HCT116 (cell line): ENCODE results near the gene FOXA1. TPM values are rescaled to one million over a fixed set of nuclear protein-coding genes. Genes with fewer than 3 reads are reported as not detected.

Experiments
- ATAC-seq: fragments of 200-7000 bp; cut with Tn5 transposase; 2 replicates; pipeline ENCODE4 v1.9.1; 2020; ENCODE audit warnings: mild to moderate bottlenecking, moderate library complexity
- BruUV-seq: library from RNA; stranded (reverse); fragments of 400-500 nt; replicated peaks from 2 replicates; lab custom pipeline; 2021; lab: Mats Ljungman, UMichigan
- CTCF ChIA-PET: fragments of 300-600 bp; sonication (Branson Sonifier 250); formaldehyde crosslinking; loops from one replicate; lab custom pipeline; 2021; ENCODE audit warnings: antibody characterized with exemption; lab: Charles Lee
- POLR2A ChIA-PET: fragments of 300-600, 350-600 bp; sonication (Branson Sonifier 250); formaldehyde crosslinking; loops from one replicate; lab custom pipeline; 2021; ENCODE audit warnings: antibody characterized with exemption; lab: Charles Lee
- RAD21 ChIA-PET, 2 experiments: fragments of 300-600 bp; sonication (Branson Sonifier 250); formaldehyde crosslinking; loops; one replicate each; lab custom pipeline; 2023; ENCODE audit warnings: low total read pairs in 2 of 2; ENCODE audit not compliant: uncharacterized antibody in 2 of 2, unreplicated experiment in 2 of 2, low non-redundant PET in 1 of 2; lab: Charles Lee
- DNase-seq: peaks from one replicate; pipeline ENCODE4 v3.0.0-alpha.2; 2010; ENCODE audit warnings: low read depth, low spot score
- H2AFZ ChIP-seq: fragments of 200-600 bp; shearing (Covaris generic), sonication (generic); 2 replicates; pipeline ENCODE4 v1.6.1; 2017; ENCODE audit warnings: low read depth, mixed run types, mixed read lengths, antibody characterized with exemption, low read length; ENCODE audit not compliant: poor library complexity, severe bottlenecking
- H3K27ac ChIP-seq: 2 replicates; pipeline ENCODE4 v1.5.1; 2012; ENCODE audit warnings: low read depth, low read length
- H3K27me3 ChIP-seq: fragments of 200-600 bp; sonication (generic); 2 replicates; pipeline ENCODE4 v1.6.1; 2016; ENCODE audit warnings: mixed run types, low read length, mixed read lengths; ENCODE audit not compliant: insufficient read depth
- H3K36me3 ChIP-seq, 2 experiments: fragments of 200-500 bp in 1 of 2; fragments of 200-600 bp in 1 of 2; sonication (Bioruptor generic) in 1 of 2; sonication (generic) in 1 of 2; 2 replicates each; pipeline versions ENCODE4 v1.5.1 to v1.6.1; 2014 to 2016; ENCODE audit warnings: low read length in 2 of 2, inconsistent platforms in 1 of 2, mixed read lengths in 1 of 2, mixed run types in 1 of 2; ENCODE audit not compliant: insufficient read depth in 2 of 2, control insufficient read depth in 1 of 2
- H3K4me1 ChIP-seq, 2 experiments: fragments of 200-600 bp in 1 of 2; sonication (generic) in 1 of 2; 2 replicates each; pipeline versions ENCODE4 v1.5.1 to v1.6.1; 2012 to 2017; ENCODE audit warnings: low read length in 2 of 2, inconsistent platforms in 1 of 2, mild to moderate bottlenecking in 1 of 2, mixed read lengths in 1 of 2, mixed run types in 1 of 2, moderate library complexity in 1 of 2; ENCODE audit not compliant: insufficient read depth in 2 of 2, control insufficient read depth in 1 of 2
- H3K4me2 ChIP-seq: fragments of 200-600 bp; sonication (generic); 2 replicates; pipeline ENCODE4 v1.6.1; 2017; ENCODE audit warnings: mixed run types, low read length, mixed read lengths
- H3K4me3 ChIP-seq, 2 experiments: fragments of 200-600 bp in 1 of 2; sonication (generic) in 1 of 2; replicated peaks in 1 of 2; 2 replicates each; pipeline ENCODE4 v1.5.1; 2011 to 2016; ENCODE audit warnings: low read length in 2 of 2, control low read depth in 1 of 2, low read depth in 1 of 2, mild to moderate bottlenecking in 1 of 2, mixed read lengths in 1 of 2, mixed run types in 1 of 2
- H3K79me2 ChIP-seq: fragments of 200-600 bp; sonication (generic); 2 replicates; pipeline ENCODE4 v1.6.1; 2017; ENCODE audit warnings: mild to moderate bottlenecking, mixed run types, low read length, moderate library complexity, mixed read lengths; ENCODE audit not compliant: insufficient read depth
- H3K9ac ChIP-seq: fragments of 200-600 bp; sonication (generic); 2 replicates; pipeline ENCODE4 v1.6.1; 2016; ENCODE audit warnings: low read length, mixed read lengths
- H3K9me2 ChIP-seq: fragments of 200-600 bp; sonication (generic), shearing (Covaris generic); 2 replicates; pipeline ENCODE4 v1.6.1; 2017; ENCODE audit warnings: mixed run types, mild to moderate bottlenecking, moderate library complexity; ENCODE audit not compliant: insufficient read depth
- H3K9me3 ChIP-seq, 2 experiments: fragments of 200-500 bp in 1 of 2; fragments of 200-600 bp in 1 of 2; sonication (Bioruptor generic) in 1 of 2; sonication (generic) in 1 of 2; 2 replicates each; pipeline ENCODE4 v1.6.1; 2014 to 2017; ENCODE audit warnings: low read length in 2 of 2, mixed read lengths in 2 of 2, inconsistent platforms in 1 of 2, low read depth in 1 of 2, mild to moderate bottlenecking in 1 of 2, mixed run types in 1 of 2, moderate library complexity in 1 of 2; ENCODE audit not compliant: control insufficient read depth in 1 of 2, insufficient read depth in 1 of 2
- H4K20me1 ChIP-seq: fragments of 200-600 bp; sonication (generic), shearing (Covaris generic); 2 replicates; pipeline ENCODE4 v1.6.1; 2017; ENCODE audit warnings: mixed run types, mild to moderate bottlenecking, moderate library complexity; ENCODE audit not compliant: insufficient read depth
- CBX3 ChIP-seq: IDR thresholded peaks from 2 replicates; pipeline ENCODE4 v1.6.1; 2012; ENCODE audit warnings: low read depth
- CTCF ChIP-seq, 3 experiments: fragments of 200-600 bp in 1 of 3; sonication (generic) in 1 of 3; IDR thresholded peaks in 2 of 3; conservative IDR thresholded peaks in 1 of 3; 2 replicates each; pipeline ENCODE4 v1.5.1; 2012 to 2017; ENCODE audit warnings: low read depth in 2 of 3, low read length in 2 of 3, antibody characterized with exemption in 1 of 3, borderline replicate concordance in 1 of 3, control low read depth in 1 of 3, mild to moderate bottlenecking in 1 of 3, mixed read lengths in 1 of 3, mixed run types in 1 of 3, moderate library complexity in 1 of 3; ENCODE audit not compliant: insufficient read depth in 1 of 3
- ELF1 ChIP-seq: IDR thresholded peaks from 2 replicates; pipeline ENCODE4 v1.6.1; 2012; ENCODE audit warnings: low read depth, borderline replicate concordance
- EZH2phosphoT487 ChIP-seq: fragments of 200-600 bp; IDR thresholded peaks from 2 replicates; pipeline ENCODE4 v1.6.1; 2018; ENCODE audit warnings: antibody characterized with exemption, borderline replicate concordance
- JUND ChIP-seq: IDR thresholded peaks from 2 replicates; pipeline ENCODE4 v1.6.1; 2012
- POLR2AphosphoS5 ChIP-seq: IDR thresholded peaks from 2 replicates; pipeline ENCODE4 v1.6.1; 2011; ENCODE audit warnings: mild to moderate bottlenecking, low read depth, low read length, moderate library complexity
- REST ChIP-seq: IDR thresholded peaks from 2 replicates; pipeline ENCODE4 v1.6.1; 2012; ENCODE audit warnings: low read depth
- ZNF274 ChIP-seq: fragments of 200-500 bp; sonication (Bioruptor generic); IDR thresholded peaks from 2 replicates; pipeline ENCODE4 v1.6.1; 2014; ENCODE audit warnings: mild to moderate bottlenecking, low read depth, low read length, inconsistent platforms
- intact Hi-C: fragments of 100-400 bp; cut with micrococcal nuclease; formaldehyde crosslinking; loops from 2 replicates; pipeline ENCODE4 v1.10.0; 2022
- total RNA-seq: library from RNA; stranded (reverse); gene quantifications from one replicate; pipeline ENCODE4 v1.2.1, GENCODE V29; 2021; ENCODE audit not compliant: unreplicated experiment

The FOXA1 gene
- total RNA-seq, 1 experiment from 2014 or later = 1.3 TPM

- BruUV-seq = no TSS peak
- no peaks in the 10 kb centered on the region for H3K27me3 ChIP-seq
- no peak overlapping the region for H3K9ac ChIP-seq
- TF ChIP-seq EZH2phosphoT487 = no peak
- TF ChIP-seq ELF1 = no peak
- TF ChIP-seq POLR2AphosphoS5 = no peak
- TF ChIP-seq CTCF (IDR thresholded peaks at IDR 0.05 in 2 of 3, conservative IDR thresholded peaks at IDR 0.05 in 1 of 3; ENCODE audit: borderline replicate concordance in 1 of 3, insufficient read depth in 1 of 3, low read depth in 2 of 3, low read length in 2 of 3) = no peak
- TF ChIP-seq CBX3 = no peak
- no peak for TF ChIP-seq JUND
- TF ChIP-seq ZNF274 = no peak
- no peak for TF ChIP-seq REST
- TF ChIP-seq, all 23 proteins: peak for 0
- ChIA-PET POLR2A (no interaction called here), CTCF (no interaction called here), RAD21 (no interaction called here)
- H3K36me3 ChIP-seq = no peaks in the 10 kb centered on the region
- H3K4me2 ChIP-seq = no peak overlapping the region
- H3K4me1 ChIP-seq = no peaks in the 10 kb centered on the region
- no peak for ATAC-seq
- H2AFZ ChIP-seq = no peak overlapping the region
- H3K4me3 ChIP-seq = no peak overlapping the region
- DNase-seq = no peak
- intact Hi-C loops = no loop called here
- no peaks in the 10 kb centered on the region for H3K79me2 ChIP-seq
- H4K20me1 ChIP-seq = no peaks in the 10 kb centered on the region
- no peaks in the 10 kb centered on the region for H3K9me2 ChIP-seq
- no peak overlapping the region for H3K27ac ChIP-seq
- H3K9me3 ChIP-seq = no peaks in the 10 kb centered on the region
Measured at GRCh38 chr14:37573356-37573755, 21.7 kb downstream of the FOXA1 start.
